Measurements from ENCODE around the gene KDELR3. TPM values are rescaled to one million over a fixed set of nuclear protein-coding genes. Genes with fewer than 3 reads are reported as not detected.

Gene KDELR3
- total RNA-seq, 4 donors from 2014 or later, result 5.6 to 12.5 (median 8.7) TPM; not detected in 1

GRCh38 chr22:38491707-38492348 is 23.9 kb downstream of the KDELR3 start:
- Histone ChIP-seq H3K27ac (peak overlapping the region in 3 of 4 donors; percentile 58 to 74 (median 72)), H3K4me1 (peaks cover 9 to 21% (median 10%) of the 10 kb centered on the region in 4 donors), H3K4me3 (no peak overlapping the region), H3K27me3 (no peaks in the 10 kb centered on the region), H3K36me3 (peaks cover 0 to 98% (median 51%) of the 10 kb centered on the region in 4 donors), H3K9me3 (no peaks in the 10 kb centered on the region)
- in situ Hi-C loops (cut with MboI; ENCODE audit: low pct_ligation_motif_present in 1 of 4, low pct_unique_long_range_greater_than_20kb in 1 of 4, low sequenced_read_pairs in 3 of 4), result no loop called here
- TF ChIP-seq POLR2A (IDR thresholded peaks at IDR 0.05), result no peak
- no peak for TF ChIP-seq POLR2AphosphoS5 (IDR thresholded peaks at IDR 0.05)
- TF ChIP-seq EP300 (IDR thresholded peaks at IDR 0.05; ENCODE audit: low read depth), result no peak
- TF ChIP-seq CTCF (IDR thresholded peaks at IDR 0.05), result no peak
- intact Hi-C loops (cut with DNase I; ENCODE audit: low total_unique reads), result no loop called here
- WGBS, 2 donors (ENCODE audit: low coverage in 1 of 2), result 55 to 61% methylated on average over 5 of the region's 5 CpGs
- no peak for DNase-seq

- peaks cover 9 to 28% (median 10%) of the 10 kb centered on the region in 4 donors for H3K4me1 ChIP-seq
- in situ Hi-C loops (cut with MboI; ENCODE audit: low pct_ligation_motif_present in 1 of 4, low pct_unique_long_range_greater_than_20kb in 1 of 4, low sequenced_read_pairs in 3 of 4), result no loop called here
- TF ChIP-seq POLR2A (IDR thresholded peaks at IDR 0.05) (no peak), EP300 (IDR thresholded peaks at IDR 0.05; ENCODE audit: low read depth) (no peak), CTCF (IDR thresholded peaks at IDR 0.05) (no peak), POLR2AphosphoS5 (IDR thresholded peaks at IDR 0.05) (no peak)
- 55 to 100% methylated on average over 1 to 2 of the region's 2 CpGs for WGBS, 2 donors (ENCODE audit: low coverage in 1 of 2)
- intact Hi-C loops (cut with DNase I; ENCODE audit: low total_unique reads), result no loop called here
- no peaks in the 10 kb centered on the region for H3K27me3 ChIP-seq
- no peak for DNase-seq
- peaks cover 0 to 97% (median 48%) of the 10 kb centered on the region in 4 donors for H3K36me3 ChIP-seq
- H3K4me3 ChIP-seq, result no peak overlapping the region
- no peaks in the 10 kb centered on the region for H3K9me3 ChIP-seq
- no peak overlapping the region for H3K27ac ChIP-seq
Measured at GRCh38 chr22:38494498-38494897, 26.6 kb downstream of the KDELR3 start.

GRCh38 chr22:38494939-38495338 is 27.0 kb downstream of the KDELR3 start:
- H3K36me3 ChIP-seq, result peaks cover 0 to 97% (median 48%) of the 10 kb centered on the region in 4 donors
- intact Hi-C loops (cut with DNase I; ENCODE audit: low total_unique reads), result no loop called here
- WGBS, 2 donors (ENCODE audit: low coverage in 1 of 2), result 88 to 95% methylated on average over 11 to 12 of the region's 12 CpGs

GRCh38 chr22:38497869-38498268 is 30.0 kb downstream of the KDELR3 start:
- Histone ChIP-seq H3K36me3 (peaks cover 0 to 77% (median 39%) of the 10 kb centered on the region in 4 donors), H3K27me3 (no peaks in the 10 kb centered on the region), H3K27ac (no peak overlapping the region), H3K4me1 (peaks cover 5 to 35% (median 7%) of the 10 kb centered on the region in 4 donors), H3K4me3 (no peak overlapping the region), H3K9me3 (no peaks in the 10 kb centered on the region)
- intact Hi-C loops (cut with DNase I; ENCODE audit: low total_unique reads), result no loop called here
- no peak for DNase-seq
- WGBS, 2 donors (ENCODE audit: low coverage in 1 of 2), result 73 to 80% methylated on average over 3 of the region's 3 CpGs
- TF ChIP-seq CTCF (IDR thresholded peaks at IDR 0.05) (no peak), POLR2A (IDR thresholded peaks at IDR 0.05) (no peak), POLR2AphosphoS5 (IDR thresholded peaks at IDR 0.05) (no peak), EP300 (IDR thresholded peaks at IDR 0.05; ENCODE audit: low read depth) (no peak)
- in situ Hi-C loops (cut with MboI; ENCODE audit: low pct_ligation_motif_present in 1 of 4, low pct_unique_long_range_greater_than_20kb in 1 of 4, low sequenced_read_pairs in 3 of 4), result no loop called here

More at GRCh38 chr22:38494939-38495338, 27.0 kb downstream of the KDELR3 start:
- TF ChIP-seq CTCF (IDR thresholded peaks at IDR 0.05), result peak in 1 of 5 experiments; percentile 24
- no peak for TF ChIP-seq POLR2A (IDR thresholded peaks at IDR 0.05)
- in situ Hi-C loops (cut with MboI; ENCODE audit: low pct_ligation_motif_present in 1 of 4, low pct_unique_long_range_greater_than_20kb in 1 of 4, low sequenced_read_pairs in 3 of 4), result no loop called here
- no peak for DNase-seq
- Histone ChIP-seq H3K27me3 (no peaks in the 10 kb centered on the region), H3K27ac (no peak overlapping the region), H3K4me1 (peaks cover 9 to 28% (median 10%) of the 10 kb centered on the region in 4 donors), H3K9me3 (no peaks in the 10 kb centered on the region), H3K4me3 (no peak overlapping the region)
